G401.6 (cell line): Measurements from ENCODE around the gene PAGE2B.
"Not testable (repeated sequence)": the region's sequence is repeated elsewhere in the genome, so short reads cannot be mapped to it uniquely, and the experiment has no call there.

Experiments
- FAIRE-seq: peaks from 2 replicates; lab custom pipeline; 2012; peaks lifted over from hg19 to GRCh38; lab: Jason Lieb, UNC

PAGE2B gene

DNA sequence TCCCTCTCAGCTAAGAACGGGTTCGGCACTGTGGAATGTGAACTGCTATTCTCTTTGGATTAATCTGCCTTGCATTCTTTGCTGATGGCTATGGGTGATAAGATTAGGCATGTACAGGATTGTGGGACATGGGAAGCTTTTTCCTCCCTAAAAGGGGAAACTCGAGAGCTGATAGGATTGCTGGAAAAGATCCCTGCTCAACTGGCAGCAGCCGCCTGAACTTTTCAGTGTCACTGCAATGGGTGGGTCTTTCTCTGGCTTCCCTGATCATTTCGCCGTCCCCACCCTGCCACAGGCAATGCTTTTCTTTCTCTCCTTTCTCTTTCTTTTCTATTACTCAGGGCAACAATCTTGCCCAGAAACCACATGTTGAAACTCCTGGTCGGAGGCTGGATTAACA, 34.5 kb downstream of the PAGE2B start:
- FAIRE-seq, result no peak

DNA sequence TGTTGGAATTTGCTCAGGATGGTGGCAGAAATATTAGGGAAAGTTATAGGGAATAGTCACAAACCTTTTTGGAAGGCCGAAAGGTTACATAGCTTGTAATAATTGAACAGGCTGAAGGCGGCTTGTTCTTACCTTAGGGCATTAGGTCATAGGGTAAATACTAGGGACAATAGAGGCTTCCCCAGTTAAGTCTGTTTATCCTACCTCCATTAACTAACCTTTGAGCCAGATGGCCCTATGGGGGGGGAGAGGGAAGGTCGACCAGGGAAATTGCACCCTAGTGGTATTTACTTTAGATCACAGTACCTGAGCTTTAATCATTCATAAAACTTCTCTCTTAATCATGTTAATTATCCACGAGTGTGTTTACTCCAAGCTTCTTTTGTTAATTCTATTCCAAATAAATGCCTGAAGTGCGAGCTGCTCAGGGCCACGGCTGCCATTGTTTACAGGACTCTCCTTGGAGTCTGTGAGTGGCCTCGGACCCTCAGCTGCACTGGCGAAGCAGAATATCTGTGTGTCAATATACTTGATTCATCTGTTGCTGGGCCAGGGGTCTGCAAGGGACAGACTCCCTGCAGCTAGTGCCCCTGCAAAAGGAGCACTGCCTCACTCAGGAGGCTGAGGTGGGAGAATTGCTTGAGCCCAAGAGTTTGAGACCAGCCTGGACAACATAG, 36.9 kb downstream of the PAGE2B start:
- no peak for FAIRE-seq

DNA sequence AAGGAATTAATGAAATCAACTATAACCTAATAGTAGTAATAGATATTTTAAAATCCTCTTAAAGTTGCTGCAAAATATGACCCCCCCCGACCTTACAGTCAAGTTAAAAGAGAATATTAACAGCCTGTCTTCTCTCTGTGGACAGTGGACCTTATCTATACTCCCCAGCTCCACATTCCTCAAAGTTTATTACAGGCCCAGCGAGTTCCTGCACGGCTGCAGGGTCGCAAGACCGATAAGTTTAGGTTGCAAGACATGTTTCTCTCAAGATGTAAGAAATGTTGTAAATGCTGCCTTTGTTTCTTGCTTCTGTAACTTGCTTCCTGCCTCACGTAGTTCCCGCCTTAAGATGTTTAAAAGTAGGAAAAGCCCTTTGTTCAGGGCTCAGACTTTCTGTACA, 41.8 kb downstream of the PAGE2B start:
- not testable (repeated sequence) for FAIRE-seq

DNA sequence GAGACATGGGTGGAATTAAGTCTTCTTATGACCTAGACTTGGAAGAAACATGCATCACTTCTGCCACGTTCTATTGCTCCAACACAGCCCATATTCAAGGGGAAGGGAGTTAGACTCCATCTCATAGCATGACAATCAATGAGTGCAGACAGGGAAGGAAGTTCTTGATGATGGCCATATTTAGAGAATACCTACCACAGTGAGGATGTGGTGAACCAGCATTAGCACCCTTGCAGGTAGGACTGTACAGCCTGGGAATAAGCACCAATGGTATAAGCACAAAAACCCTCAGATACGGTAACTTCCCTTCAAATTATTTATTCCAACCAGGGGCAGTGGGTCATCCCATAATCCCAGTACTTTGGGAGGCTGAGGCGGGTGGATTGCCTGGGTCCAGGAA, 43.7 kb downstream of the PAGE2B start:
- FAIRE-seq, result no peak

DNA sequence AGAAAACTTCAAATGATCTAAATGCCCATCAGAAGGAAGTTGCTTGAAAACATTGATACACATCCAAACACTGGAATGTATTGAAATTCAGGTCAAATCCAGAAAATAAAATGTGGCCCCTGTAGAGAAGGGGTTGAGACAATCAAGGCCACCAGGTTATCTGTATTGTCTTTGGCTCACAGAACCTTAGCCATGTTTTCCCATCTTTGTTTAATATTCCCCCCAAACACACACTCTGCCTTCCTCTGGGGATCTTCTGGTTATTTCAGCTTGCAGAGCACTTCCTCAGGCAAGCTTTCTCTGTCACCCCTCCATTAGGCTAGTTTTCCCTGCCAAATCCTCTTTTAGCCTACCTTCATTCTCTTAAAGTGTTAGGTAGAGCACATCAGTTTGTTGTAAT, 44.4 kb downstream of the PAGE2B start:
- no peak for FAIRE-seq

DNA sequence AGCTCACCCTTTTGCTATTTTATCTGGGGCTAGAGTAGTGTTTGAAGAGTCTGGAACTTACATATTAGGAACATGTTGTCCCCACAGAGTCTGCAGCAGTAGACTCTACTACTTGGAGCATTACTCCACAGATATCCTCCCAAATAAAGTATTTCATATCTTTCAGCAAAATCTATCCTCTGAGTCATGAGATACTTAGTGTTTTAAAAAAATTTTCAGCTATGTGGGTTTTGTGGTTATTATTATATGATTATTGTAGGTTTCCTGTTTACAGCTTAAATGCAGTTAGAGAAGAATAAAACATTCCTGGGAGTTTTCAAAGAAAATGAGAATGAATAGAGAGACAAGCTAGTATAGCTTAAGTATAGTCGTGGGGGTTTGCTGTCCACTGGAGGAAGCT, 44.9 kb downstream of the PAGE2B start:
- FAIRE-seq, result no peak

DNA sequence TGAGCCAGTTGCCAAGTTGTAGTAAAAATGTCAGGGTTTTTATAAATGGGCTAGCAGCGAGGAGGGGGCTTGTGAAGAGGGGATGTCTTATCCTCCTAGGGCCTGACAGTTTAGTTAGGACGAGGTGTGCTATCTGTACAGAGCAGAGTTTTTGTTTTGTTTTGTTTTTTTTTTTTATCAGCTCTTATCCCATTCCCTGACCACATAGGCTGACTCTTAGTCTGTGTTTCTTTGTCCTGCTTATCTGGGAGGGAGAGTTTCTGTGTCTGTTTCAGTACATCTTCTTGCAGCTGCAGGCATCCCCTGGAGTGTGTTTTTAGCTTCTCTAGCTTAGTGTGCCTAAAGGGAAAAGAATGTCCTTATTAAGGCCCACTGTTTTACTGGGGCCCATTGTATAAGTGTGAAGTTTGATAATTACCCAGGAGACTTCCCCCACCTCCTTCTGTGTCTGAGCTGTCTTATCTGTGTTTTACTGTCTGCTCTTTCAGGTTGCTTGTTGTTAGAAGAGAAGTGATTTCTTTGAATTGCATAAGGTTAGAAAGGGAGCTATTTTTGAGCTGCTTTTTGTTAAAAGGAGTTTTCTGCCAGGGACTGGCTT, 46.0 kb downstream of the PAGE2B start:
- FAIRE-seq, result no peak

DNA sequence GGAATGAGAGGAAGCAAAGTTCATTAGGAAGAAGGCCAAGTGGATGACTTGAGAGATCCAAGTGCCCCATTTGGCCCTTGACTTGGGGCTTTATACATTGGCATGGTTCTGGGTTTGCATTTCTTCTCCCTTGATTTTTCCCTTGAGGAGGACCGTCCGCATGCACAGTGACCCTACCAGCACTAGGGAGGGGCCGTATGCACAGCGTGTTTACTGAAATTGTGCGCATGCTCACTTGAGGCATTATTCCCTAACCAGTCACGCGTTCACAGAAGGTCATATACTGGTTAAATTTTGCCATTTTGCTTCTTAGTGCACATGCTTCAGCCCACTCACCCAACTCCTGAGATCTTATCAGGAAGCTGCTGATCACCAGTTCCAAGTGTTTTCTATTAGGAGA, 49.1 kb downstream of the PAGE2B start:
- FAIRE-seq, result no peak

DNA sequence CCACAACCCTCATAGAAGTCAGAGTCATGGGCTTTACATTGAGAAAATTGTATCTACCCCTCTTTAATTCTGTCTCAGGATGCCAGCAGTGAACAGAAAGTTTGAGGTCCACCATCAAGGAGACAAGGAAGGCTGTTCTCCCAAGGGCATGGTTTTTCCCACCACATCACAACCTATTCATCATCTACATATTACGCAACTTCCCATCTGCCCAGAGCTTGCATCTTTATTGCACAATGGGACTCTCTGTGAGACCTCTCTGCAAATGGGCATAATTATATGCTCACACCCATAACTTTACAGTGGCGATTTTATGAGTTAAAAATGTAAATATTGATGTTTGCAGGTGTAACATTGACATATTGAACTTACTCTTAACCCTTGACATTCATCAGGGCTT, 52.9 kb downstream of the PAGE2B start:
- no peak for FAIRE-seq
